ENCODE results near the gene MRNIP. TPM values are rescaled to one million over a fixed set of nuclear protein-coding genes. Genes with fewer than 3 reads are reported as not detected.

Gene MRNIP
- total and polyA plus RNA-seq, 2 of the 8 experiments (the other 6 are each of a cell fraction or from before 2014, with no cell fraction given): 29.6 TPM

GRCh38 chr5:179840321-179840720, 18.3 kb downstream of the MRNIP start:
- Histone ChIP-seq H3K18ac (ENCODE audit: extremely low read depth, low read length) (no peak overlapping the region), H2AK5ac (ENCODE audit: low read depth, low read length) (no peak overlapping the region), H2BK5ac (ENCODE audit: low read depth, low read length) (no peak overlapping the region), H4K5ac (ENCODE audit: insufficient read length, low read depth, low read length) (no peak overlapping the region), H3K56ac (replicated peaks; ENCODE audit: insufficient read length, low read depth, low read length) (no peak overlapping the region), H3K9me3 (ENCODE audit: insufficient read depth in 2 of 2, low read depth in 1 of 2, low read length in 1 of 2) (peaks cover 0 to 9% of the 10 kb centered on the region in 2 experiments; a peak in 2 of 4 replicates), H3K36me3 (ENCODE audit: control insufficient read depth in 2 of 4, insufficient read depth in 4 of 4, low read length in 3 of 4) (peaks cover 15 to 54% (median 37%) of the 10 kb centered on the region in 4 experiments), H2BK12ac (ENCODE audit: low read depth, low read length) (no peak overlapping the region), H3K4me1 (replicated peaks in 1 of 4; ENCODE audit: control insufficient read depth in 3 of 4, insufficient read depth in 4 of 4, low read length in 3 of 4) (no peaks in the 10 kb centered on the region), H2BK15ac (ENCODE audit: low read length) (no peak overlapping the region), H2BK120ac (replicated peaks; ENCODE audit: low read depth, low read length) (no peak overlapping the region), H3K23me2 (ENCODE audit: low read depth, low read length) (no peaks in the 10 kb centered on the region), H3K14ac (ENCODE audit: insufficient read length) (no peak overlapping the region), H3K4me3 (ENCODE audit: extremely low read depth in 1 of 4, insufficient read depth in 2 of 4, low read depth in 3 of 4, low read length in 4 of 4) (no peak overlapping the region), H3K23ac (ENCODE audit: insufficient read length) (no peak overlapping the region), H4K91ac (replicated peaks; ENCODE audit: insufficient read length, low read length) (no peak overlapping the region), H2BK20ac (ENCODE audit: low read length) (no peak overlapping the region), H2AFZ (ENCODE audit: low read length) (no peak overlapping the region), H4K20me1 (replicated peaks in 1 of 2; ENCODE audit: control insufficient read depth in 1 of 2, insufficient read depth in 2 of 2, low read length in 2 of 2) (peaks cover 5 to 8% of the 10 kb centered on the region in 2 experiments), H3K4ac (replicated peaks; ENCODE audit: insufficient read length, low read depth, low read length) (no peak overlapping the region), H3K79me2 (ENCODE audit: control insufficient read depth in 1 of 2, insufficient read depth in 2 of 2, low read length in 2 of 2) (no peaks in the 10 kb centered on the region), H3K4me2 (ENCODE audit: insufficient read depth in 1 of 2, low read depth in 2 of 2, low read length in 2 of 2) (no peak overlapping the region), H3K27ac (ENCODE audit: low read depth, low read length) (no peak overlapping the region), H4K8ac (ENCODE audit: extremely low read depth, insufficient read depth, low read length) (no peak overlapping the region), H3K9ac (replicated peaks in 1 of 4; ENCODE audit: extremely low read depth in 1 of 4, low read depth in 3 of 4, low read length in 3 of 4) (no peak overlapping the region), H3K79me1 (ENCODE audit: low read depth, low read length) (no peaks in the 10 kb centered on the region), H3K27me3 (replicated peaks in 1 of 4; ENCODE audit: control insufficient read depth in 3 of 4, extremely low read depth in 1 of 4, insufficient read depth in 3 of 4, low read length in 3 of 4) (no peaks in the 10 kb centered on the region)
- POLR2A ChIA-PET (ENCODE audit: partially characterized antibody): interaction anchor here (1.3 to 7.7 kb wide), 4 partner anchors 9 to 42 kb away, joined by 3 to 47 read pairs (median 18); no protein-coding TSS in a partner anchor
- TF ChIP-seq SP2 (IDR thresholded peaks at IDR 0.05; ENCODE audit: low read length) (no peak), TAF1 (IDR thresholded peaks at IDR 0.05; ENCODE audit: low read depth, low read length) (no peak), ZNF274 (IDR thresholded peaks at IDR 0.05; ENCODE audit: borderline replicate concordance, extremely low read depth, low read length) (no peak), TAF7 (optimal IDR thresholded peaks at IDR 0.05; ENCODE audit: borderline replicate concordance, low read depth, low read length) (no peak), JUN (IDR thresholded peaks at IDR 0.05; ENCODE audit: low read depth, low read length) (no peak), POU5F1 (IDR thresholded peaks at IDR 0.05; ENCODE audit: low read depth, low read length) (no peak), POLR2AphosphoS5 (IDR thresholded peaks at IDR 0.05; ENCODE audit: low read depth, low read length) (no peak), PHF8 (conservative IDR thresholded peaks at IDR 0.05; ENCODE audit: low read depth, low read length) (no peak), SIRT6 (IDR thresholded peaks at IDR 0.05; ENCODE audit: low read length) (no peak), YY1 (IDR thresholded peaks at IDR 0.05; ENCODE audit: low read depth, low read length) (no peak), CHD2 (IDR thresholded peaks at IDR 0.05; ENCODE audit: low read length) (no peak)
- CTCF ChIA-PET (ENCODE audit: partially characterized antibody): interaction anchor here (0.7 to 0.9 kb wide), 3 partner anchors 16 to 29 kb away, joined by 3 to 4 read pairs (median 4); no protein-coding TSS in a partner anchor
- DNase-seq (ENCODE audit: low read depth in 1 of 2, low spot score in 2 of 2) (no peak), FAIRE-seq (no peak)
- 96% methylated on average over 11 of the region's 11 CpGs; no CpG with 5 or more reads in 1 of the 2 experiments for WGBS, 2 experiments (ENCODE audit: extremely low coverage in 1 of 2, insufficient coverage in 1 of 2, insufficient read length in 1 of 2, insufficient replicate concordance in 2 of 2, low coverage in 1 of 2, low lambda C conversion rate in 2 of 2, missing lambda C conversion rate in 1 of 2)

All from H1 (cell line).